Stimulated activated CD8-positive, alpha-beta memory T cell treated with anti-CD3 and anti-CD28 coated beads, Interleukin-2, amount 100 ng/mL, for 1 hour (primary cell): ENCODE results near the gene TFPI2.
"Not testable (repeated sequence)": the region's sequence is repeated elsewhere in the genome, so short reads cannot be mapped to it uniquely, and the experiment has no call there.

ENCODE experiments used
- DNase-seq, 2 donors: peaks; one replicate each; pipeline ENCODE4 v3.0.0-alpha.2; 2020; ENCODE audit warnings: low read depth in 2 of 2

Gene TFPI2, protein sequence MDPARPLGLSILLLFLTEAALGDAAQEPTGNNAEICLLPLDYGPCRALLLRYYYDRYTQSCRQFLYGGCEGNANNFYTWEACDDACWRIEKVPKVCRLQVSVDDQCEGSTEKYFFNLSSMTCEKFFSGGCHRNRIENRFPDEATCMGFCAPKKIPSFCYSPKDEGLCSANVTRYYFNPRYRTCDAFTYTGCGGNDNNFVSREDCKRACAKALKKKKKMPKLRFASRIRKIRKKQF

DNA sequence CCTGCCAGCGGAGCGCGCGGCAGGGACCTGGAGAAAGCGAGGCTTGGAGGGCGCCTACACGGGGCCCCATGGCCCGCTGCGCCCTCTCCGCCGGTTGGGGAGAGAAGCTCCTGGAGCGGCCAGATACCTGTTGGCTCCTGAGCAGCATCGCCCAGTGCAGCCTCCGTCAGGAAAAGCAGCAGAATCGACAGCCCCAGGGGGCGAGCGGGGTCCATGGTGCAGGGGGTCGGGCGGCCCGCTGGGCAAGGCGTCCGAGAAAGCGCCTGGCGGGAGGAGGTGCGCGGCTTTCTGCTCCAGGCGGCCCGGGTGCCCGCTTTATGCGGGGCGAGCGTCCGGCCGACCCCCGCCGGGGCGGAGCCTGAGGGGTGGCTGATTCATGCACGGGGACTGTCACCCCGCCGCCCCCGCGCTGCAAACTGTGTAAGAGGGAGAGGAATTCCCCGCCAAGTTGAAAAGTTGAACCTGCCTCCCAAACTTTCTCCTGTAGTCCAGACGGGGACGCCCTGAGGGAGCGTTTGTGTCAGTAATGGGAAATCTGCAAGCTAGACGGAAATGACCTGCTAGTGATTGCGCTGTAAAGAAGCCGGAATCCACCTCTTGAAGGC, at the start of gene TFPI2:
Gene TFPI2, minus strand, starts transcription at position 290 of the 605 bp plus-strand sequence. Its CDS starts 75 bp downstream, at position 215.
- no peak for DNase-seq

DNA sequence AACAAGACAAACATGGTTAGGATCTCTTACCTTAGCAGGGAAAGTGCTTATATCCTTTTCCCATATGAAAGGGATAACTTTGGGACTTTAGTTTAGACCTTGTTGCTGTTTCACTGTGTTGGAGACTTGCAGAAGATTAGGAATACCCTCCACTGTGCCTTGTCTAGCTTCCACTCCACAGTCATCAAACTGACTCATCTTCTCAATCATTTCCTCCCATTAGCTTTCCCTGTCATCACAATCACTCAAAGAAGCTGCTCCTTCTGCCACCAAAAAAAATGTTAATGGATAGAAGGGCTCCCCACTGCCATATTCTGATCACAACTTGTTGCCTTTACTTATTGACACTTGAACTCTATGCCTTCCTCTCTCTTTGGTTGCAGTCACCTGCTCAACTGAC, 47.7 kb upstream of the TFPI2 start:
- DNase-seq = no peak

DNA sequence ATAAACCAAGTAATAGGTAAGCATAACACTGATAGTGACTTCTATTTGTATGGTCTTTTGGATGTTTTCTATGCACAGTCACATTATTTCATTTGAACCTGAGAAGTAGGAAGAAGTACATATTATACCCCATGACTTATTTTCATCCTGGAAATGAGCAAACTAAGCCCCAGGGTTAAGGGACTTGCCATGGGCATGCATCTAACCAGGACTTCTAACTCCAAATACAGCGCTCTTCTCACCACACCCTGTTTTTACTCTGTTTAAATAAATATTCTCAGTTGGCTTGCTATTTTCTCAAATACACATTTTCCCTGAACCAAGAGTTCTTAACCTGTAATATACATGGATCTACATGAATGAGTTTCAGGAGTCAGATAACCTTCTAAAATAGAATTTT, 47.3 kb upstream of the TFPI2 start:
- no peak for DNase-seq

DNA sequence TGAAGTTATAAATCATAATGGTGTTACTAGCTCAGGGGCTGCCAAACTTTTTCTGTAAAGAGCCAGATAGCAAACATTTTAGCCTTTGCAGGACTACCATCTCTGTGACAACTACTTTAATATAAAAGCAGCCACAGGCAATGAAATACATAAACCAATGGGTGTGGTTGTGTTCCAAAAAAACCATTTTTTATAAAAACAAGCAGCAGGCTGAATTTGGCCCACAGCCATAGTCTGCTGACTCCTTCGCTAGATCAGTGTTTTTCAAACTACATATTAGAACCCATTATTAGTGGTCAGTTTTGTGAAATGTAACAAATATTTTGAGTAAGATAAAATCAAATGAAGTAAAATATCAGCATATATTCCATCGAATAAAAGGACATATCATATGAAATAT, 44.5 kb upstream of the TFPI2 start:
- DNase-seq = no peak

DNA sequence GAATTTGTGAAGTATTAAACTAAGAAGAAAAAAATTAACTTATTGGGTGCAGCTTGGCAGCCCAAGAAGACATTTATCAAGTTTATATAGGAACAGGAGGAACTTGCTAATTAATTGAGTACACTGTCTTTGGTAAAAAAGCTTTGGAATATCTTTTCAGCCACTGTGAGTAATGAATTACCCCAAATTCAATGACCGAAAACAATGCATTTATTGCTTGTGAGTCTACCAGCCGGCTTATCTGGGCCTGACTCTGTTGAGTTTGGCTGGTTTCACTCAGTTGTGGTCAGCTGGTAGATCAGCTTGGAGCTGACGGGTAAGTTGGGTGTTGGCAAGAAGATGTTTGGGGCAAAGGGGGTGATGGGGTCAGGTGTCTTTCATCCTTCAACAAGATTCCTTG, 42.6 kb upstream of the TFPI2 start:
- no peak for DNase-seq

DNA sequence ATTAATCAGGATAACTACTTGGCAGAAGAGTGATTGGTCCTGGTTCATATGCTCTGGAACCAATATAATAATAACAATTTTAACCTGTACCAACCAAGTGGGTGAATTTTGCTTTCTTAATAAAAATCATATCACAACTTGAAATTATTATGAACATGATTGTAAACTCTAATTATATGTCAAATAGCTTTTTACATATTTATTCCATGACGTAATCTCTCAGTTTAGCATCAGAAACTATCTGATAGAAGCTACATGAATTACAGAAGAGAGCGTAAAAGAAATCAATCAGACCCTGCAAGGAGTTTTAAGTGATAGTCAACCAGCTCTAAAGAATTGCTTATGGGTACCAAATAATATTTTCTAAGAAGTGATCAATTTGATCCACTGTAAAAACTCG, 41.1 kb upstream of the TFPI2 start:
- no peak for DNase-seq

DNA sequence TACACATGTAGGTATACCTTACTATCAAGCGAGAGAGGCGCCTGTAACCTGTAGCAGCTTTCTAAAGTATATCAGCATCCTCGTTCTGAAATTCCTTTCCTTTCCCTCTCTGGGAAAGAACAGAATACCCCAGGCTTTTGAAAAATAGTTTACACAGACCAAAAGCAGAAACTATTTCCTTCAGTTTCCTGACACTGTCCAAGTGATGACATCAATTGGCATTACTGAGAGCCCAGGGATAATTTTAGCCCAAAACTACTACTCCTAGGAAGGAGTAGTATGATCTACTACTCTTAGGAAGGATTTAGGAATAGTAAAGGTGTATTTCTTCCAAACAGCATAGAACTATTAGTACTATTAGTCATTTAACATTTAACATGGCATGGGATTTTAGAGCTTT, 37.0 kb upstream of the TFPI2 start:
- DNase-seq = no peak

DNA sequence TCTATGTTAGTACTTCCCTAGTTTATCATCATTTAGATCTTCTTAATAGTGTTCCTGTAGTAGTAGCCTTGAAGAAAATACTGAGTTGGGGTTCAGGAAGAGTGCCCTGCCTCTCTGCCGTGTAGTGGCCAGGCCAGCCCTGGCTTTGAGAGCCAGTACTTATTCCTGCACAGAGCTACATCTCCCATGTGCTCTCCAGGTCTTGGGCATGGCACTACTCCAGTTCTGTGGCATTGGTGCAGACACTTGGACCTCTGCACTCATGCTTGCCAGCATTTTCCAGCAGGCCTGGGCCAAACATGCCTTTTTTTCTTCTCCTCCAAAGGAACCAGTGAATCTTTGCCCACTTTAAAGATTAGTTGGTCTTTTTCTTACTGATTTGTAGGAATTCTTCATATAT, 36.2 kb upstream of the TFPI2 start:
- DNase-seq = no peak

DNA sequence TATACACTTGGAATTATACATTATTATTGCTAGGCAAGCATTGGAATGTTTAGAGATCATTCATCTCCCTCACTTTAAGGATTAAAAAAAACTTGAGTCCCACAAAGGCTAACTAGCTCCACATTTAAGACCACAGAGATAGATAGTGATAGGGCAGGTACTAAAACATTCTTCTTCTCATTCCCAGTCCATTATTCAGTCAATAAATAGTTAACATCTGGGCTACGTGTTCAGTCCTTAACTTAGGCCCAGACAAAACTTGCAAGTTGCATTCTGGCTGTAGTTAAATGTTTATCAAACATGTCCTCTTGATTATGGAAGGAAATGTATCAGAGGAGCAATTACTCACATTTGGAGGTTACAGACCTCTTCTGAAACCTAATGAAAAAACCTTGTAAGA, 33.4 kb upstream of the TFPI2 start:
- no peak for DNase-seq

DNA sequence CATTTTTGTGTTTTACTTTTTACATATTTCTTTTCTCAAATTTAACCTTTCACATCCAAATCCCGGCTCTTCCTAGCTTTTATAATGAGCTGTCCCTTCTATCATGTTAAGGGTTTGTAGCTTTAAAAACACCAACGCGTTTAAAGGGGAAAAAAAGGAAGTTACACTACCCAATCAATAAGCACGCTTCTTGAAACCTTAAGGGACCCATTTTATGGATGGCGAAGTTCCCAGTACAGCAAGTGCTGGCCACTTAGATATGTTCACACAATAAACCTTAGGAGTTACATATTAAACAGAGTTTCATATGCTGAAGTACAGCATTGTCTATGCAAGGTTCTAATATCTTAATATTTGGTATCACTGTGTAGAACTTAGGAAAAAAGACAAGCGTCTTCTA, 32.7 kb upstream of the TFPI2 start:
- DNase-seq = no peak

DNA sequence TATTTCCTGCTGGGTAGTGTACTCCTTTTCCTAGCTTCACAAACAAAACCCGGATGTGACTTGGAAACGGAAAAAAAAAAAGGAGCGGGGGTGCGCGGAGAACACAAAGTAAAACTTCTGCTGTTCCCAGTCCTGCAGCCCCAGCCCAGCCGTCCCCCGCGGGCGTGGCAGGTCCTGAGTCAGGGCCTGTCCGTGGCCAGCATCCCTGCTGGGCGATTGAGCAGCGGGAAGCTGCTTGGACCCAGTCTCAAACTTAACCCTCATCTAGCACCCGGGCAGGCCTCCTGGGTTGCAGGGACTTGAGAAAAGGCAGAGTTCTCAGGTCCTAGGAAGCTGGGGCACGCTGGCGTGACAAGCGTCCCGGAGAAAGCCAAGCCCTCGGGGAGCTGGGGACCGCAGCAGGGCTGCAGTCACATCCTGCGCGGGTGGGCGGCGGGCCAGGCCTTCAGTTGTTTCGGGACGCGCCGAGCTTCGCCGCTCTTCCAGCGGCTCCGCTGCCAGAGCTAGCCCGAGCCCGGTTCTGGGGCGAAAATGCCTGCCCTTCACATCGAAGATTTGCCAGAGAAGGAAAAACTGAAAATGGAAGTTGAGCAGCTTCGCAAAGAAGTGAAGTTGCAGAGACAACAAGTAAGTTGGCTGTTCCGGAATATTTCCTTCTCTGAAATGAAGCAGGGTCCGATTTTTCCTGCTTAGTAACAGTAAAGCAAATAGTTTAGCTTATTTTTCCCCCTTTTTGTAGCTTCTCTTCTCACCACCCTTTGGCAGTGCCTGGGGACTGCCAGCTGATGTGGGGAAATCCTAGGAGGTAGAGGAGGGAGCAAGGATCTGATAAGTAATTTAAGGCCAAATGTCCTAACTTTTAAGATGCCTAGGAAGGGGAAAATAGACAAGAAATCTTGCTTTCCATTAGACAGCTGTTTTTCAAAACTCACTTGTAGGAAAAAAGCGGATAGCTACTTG, 31.3 kb upstream of the TFPI2 start, which contains the start of gene GNG11:
Gene GNG11, plus strand, starts transcription at position 129 of the 960 bp plus-strand sequence. Its CDS starts 403 bp downstream, at position 532.
- DNase-seq = no peak

DNA sequence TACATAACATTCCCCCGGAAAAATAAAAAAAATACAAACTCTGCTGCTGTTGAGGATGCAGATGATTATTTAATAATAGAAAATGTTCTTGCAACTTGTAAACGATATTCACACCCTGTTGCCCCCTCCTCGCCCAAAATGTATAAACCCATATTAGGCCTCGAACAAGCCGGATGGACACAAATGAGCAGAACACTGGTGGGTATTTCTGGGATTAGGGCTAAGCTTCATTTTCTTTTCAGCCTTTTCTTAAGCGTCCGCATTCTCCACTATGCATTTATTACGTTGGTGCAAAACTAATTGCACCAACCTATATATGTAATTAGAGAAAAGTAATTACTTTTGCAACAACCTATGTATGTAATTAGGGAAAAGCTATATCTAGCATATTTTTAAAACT, 30.6 kb upstream of the TFPI2 start:
- DNase-seq = no peak

DNA sequence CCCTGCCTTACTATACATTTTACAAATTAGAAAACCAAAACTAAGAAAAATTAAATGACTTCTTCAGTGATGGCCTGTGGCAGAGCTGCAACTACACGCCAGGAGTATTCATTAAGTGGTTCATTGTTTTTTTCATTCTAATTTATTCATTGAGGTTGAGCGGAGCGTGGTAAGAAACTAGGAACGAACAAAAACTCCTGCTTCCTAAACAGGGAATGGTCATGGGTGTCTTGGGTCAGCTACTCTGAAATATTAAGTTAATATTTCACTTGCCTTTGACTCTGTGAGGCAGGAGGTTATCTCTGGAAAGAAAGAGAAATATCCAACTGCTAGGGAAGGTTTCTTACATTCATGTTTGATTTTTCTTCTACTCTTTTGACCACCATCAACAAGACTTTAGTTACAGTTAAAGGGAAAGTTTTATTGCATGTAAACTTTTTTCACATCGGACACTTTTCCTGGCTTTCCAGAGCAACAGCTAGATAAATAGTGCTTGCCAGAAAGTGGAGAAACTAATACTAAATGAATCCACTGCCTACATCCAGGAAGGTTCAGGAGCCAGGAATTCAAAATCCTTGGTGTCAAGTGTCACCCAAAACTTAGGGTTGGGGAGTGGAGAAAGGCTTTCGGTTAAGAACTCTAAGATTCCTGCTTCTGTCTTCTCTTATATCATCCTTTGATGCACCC, 30.1 kb upstream of the TFPI2 start:
- no peak for DNase-seq

DNA sequence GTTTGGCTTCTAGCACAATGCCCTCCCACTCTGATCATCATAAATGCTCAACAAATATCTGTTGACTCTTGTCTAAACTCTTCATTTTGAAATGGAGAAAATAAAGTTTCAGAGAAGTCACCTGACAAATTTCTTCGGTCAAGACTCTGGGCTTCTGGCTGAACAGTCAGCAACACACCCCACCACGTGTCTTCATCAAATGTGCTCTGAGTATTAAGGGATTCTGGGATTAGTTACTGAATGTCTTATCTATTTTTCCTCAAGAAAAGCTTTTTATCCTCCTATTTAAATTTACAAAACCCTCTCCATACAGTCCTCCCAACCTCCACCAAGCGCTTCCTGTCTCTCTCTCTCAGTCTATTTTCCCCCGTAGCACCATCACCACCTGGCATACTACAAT, 25.8 kb upstream of the TFPI2 start:
- DNase-seq = not testable (repeated sequence)

DNA sequence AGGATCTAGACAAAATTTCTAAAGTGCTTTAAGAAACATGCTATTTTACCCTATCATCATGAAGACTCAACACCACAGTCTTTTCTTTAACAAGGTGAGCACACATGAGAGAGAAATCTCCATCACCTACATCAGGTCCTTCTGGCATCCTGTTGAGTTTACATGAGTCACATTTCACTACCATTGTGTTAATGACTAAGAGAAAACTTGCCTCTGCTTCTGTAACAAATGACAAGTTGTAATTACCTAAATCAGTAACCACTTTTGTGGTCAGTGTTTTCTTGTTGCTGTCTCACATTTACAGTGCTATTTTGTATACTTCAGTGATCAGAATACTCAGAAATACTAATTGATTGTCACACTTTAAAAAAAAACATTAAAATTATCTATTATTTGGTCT, 25.3 kb upstream of the TFPI2 start:
- DNase-seq = not testable (repeated sequence)

DNA sequence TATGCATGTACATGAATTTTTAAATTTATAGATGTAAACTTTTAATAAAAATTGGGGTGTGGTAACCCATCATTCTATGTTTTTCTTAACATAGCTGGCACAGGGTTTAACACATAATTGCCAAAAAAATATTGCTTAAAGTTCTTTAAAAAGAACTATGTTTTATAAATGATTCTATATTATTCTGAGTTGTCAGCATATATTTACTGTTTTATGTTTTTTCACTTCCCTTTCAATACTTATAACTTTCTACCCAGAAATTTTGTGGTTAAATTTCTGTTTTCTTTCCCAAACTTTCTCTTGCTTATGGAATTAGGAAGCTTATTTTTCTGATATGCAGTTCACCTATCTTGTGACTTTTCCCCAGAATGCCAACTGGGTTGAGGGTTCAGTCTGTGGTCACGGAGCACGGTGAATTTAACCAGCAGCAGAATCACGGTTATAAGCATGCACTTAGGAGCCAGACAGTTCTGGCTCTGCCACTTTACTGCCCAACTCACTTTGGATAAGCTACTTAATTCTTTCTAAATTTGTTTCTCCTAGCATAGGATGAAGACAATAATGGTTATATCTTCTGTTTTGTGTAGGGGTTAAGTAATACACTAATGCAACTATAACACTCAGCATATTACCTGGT, 24.8 kb upstream of the TFPI2 start:
- DNase-seq = not testable (repeated sequence)

DNA sequence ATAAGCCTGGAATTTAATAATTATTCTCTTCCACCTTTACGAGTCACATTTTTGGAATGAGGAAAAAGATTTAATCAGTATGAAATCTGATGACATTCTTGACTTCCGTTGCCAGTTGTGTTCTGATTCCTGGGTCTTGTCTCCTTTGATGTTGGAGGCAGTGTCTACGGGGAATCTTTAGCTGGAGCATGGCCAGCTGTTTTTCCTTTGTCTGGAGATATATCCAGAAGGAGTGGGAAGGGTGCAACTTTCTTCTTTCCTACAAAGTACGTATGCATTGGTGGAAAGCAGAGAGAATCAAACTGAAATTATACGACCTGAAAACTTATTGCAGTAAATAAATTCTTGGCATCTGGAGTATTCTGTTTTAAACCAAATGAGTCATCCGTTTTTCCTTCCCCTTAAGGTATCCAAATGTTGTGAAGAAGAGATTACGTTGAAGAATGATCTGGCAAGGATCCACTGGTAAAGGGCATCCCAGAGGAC, 24.1 kb upstream of the TFPI2 start:
- DNase-seq = no peak

DNA sequence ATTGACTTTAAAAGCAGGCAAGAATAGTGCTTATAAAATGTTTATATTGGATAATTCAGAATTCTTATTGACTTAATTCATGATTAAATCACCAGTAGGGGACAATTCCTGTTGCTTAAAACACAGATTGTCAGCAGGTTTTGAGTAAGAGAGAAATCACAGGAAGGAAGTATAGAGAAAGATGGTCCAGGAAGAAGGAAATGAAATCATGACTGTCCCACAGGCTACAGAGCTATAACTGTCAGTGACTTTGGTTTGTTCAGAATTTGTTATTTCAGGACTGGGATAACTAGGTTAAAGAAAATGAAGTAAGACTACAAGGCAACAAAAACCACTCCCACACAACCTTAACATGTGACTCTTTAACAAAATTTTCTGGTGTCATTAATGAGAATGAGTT, 22.6 kb upstream of the TFPI2 start:
- no peak for DNase-seq

DNA sequence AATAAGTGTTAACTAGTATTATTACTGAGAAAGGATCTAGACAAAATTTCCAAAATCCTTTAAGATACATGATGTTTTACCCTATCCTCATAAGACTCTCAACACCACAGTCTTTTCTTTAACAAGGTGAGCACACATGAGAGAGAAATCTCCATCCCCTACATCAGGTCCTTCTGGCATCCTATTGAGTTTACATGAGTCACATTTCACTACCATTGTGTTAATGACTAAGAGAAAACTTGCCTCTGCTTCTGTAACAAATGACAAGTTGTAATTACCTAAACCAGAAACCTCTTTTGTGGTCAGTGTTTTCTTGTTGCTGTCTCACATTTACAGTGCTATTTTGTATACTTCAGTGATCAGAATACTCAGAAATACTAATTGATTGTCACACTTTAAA, 21.1 kb upstream of the TFPI2 start:
- DNase-seq = not testable (repeated sequence)

DNA sequence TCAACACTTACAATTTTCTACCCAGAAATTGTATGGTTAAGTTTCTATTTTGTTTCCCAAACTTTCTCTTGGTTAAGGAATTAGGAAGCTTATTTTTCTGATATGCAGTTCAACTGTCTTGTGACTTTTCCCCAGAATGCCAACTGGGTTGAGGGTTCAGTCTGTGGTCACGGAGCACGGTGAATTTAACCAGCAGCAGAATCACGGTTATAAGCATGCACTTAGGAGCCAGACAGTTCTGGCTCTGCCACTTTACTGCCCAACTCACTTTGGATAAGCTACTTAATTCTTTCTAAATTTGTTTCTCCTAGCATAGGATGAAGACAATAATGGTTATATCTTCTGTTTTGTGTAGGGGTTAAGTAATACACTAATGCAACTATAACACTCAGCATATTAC, 20.7 kb upstream of the TFPI2 start:
- DNase-seq = not testable (repeated sequence)
